Gastroesophageal sphincter (tissue), 4 donors: ENCODE data around the gene PRKG1. TPM values are rescaled to one million over a fixed set of nuclear protein-coding genes. Genes with fewer than 3 reads are reported as not detected.

ENCODE experiments used
- ATAC-seq: fragments of 150-250 bp; one replicate; pipeline ENCODE4 v1.9.1; 2016; ENCODE audit warnings: mild to moderate bottlenecking, moderate library complexity
- H3K27ac ChIP-seq, 4 donors: fragments of 200-600 bp; sonication (generic) in 3 of 4; 1 replicate in 3 of 4; 2 replicates in 1 of 4; pipeline ENCODE4 v1.5.1; 2016 to 2019
- H3K27me3 ChIP-seq: fragments of 200-600 bp; sonication (generic); one replicate; pipeline ENCODE4 v1.5.1; 2019
- H3K36me3 ChIP-seq, 2 donors: fragments of 200-600 bp; sonication (generic); one replicate each; pipeline ENCODE4 v1.5.1; 2019; ENCODE audit warnings: control low read depth in 1 of 2
- H3K4me1 ChIP-seq, 3 donors: fragments of 200-600 bp; sonication (generic); 1 replicate in 2 of 3; 2 replicates in 1 of 3; pipeline ENCODE4 v1.5.1; 2016 to 2019; ENCODE audit warnings: control low read depth in 2 of 3
- H3K4me3 ChIP-seq, 2 donors: fragments of 200-600 bp; sonication (generic); one replicate each; pipeline ENCODE4 v1.5.1; 2019; ENCODE audit warnings: mild to moderate bottlenecking in 1 of 2, moderate library complexity in 1 of 2
- H3K9me3 ChIP-seq, 3 donors: fragments of 200-600 bp; sonication (generic); one replicate each; pipeline ENCODE4 v1.5.1; 2017 to 2019; ENCODE audit warnings: control low read depth in 2 of 3
- EP300 ChIP-seq: sonication (generic); formaldehyde crosslinking; IDR thresholded peaks from one replicate; pipeline ENCODE4 v1.6.1; 2017; ENCODE audit warnings: antibody characterized with exemption, mild to moderate bottlenecking
- POLR2A ChIP-seq, 2 donors: fragments of 450-650 bp; IDR thresholded peaks; one replicate each; pipeline ENCODE4 v1.6.1; 2017; ENCODE audit warnings: antibody characterized with exemption in 2 of 2, mild to moderate bottlenecking in 2 of 2, moderate library complexity in 1 of 2
- POLR2AphosphoS5 ChIP-seq: sonication (generic); formaldehyde crosslinking; IDR thresholded peaks from one replicate; pipeline ENCODE4 v1.6.1; 2017; ENCODE audit warnings: antibody characterized with exemption
- WGBS, 2 donors: methylation state at CpG; one replicate each; pipeline ENCODE4 v1.1.5; 2018; ENCODE audit warnings: low coverage in 1 of 2; 5-methylcytosine and 5-hydroxymethylcytosine counted together
- total RNA-seq, 4 donors: library from RNA; depleted of rRNA; stranded (reverse); fragments of >200 nt; gene quantifications; one replicate each; pipeline ENCODE4 v1.1.0, GENCODE V29; 2016
- TF ChIP-seq, protein P1 (sequence below), 4 experiments: fragments of 200-600 bp in 2 of 4; fragments of 450-650 bp in 2 of 4; sonication (generic) in 1 of 4; IDR thresholded peaks; one replicate each; pipeline ENCODE4 v1.5.1; 2017 to 2019; ENCODE audit warnings: antibody characterized with exemption in 4 of 4, mild to moderate bottlenecking in 2 of 4, moderate library complexity in 2 of 4

The PRKG1 gene
- total RNA-seq, 4 donors from 2014 or later = 27.5 to 73.2 (median 39.2) TPM

DNA sequence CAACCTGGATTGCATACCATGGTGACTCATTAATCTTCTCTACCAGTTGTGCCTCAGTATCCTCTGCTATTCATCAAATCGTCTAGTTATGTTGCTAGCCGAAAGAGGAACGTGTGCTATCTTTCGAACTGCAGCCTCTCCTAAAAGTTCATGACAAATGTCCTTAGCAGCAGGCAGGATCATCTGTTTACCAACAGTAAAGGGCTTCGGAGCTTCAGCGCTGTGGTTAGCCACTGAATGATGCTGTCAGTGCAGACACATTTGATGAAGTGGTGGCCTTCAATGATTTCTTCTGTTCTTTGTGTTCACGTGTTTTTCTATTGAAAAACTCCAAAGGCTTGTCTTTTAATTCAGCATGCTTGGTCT lies 556.3 kb downstream of the PRKG1 start:
- no peak for ATAC-seq
- Histone ChIP-seq H3K27ac (no peak overlapping the region), H3K4me3 (no peak overlapping the region), H3K27me3 (no peaks in the 10 kb centered on the region), H3K9me3 (no peaks in the 10 kb centered on the region), H3K36me3 (no peaks in the 10 kb centered on the region), H3K4me1 (no peaks in the 10 kb centered on the region)
- WGBS, 2 donors = 83 to 93% methylated on average over 3 to 7 of the region's 7 CpGs
- TF ChIP-seq POLR2A (IDR thresholded peaks at IDR 0.05) (no peak), EP300 (no peak)

DNA sequence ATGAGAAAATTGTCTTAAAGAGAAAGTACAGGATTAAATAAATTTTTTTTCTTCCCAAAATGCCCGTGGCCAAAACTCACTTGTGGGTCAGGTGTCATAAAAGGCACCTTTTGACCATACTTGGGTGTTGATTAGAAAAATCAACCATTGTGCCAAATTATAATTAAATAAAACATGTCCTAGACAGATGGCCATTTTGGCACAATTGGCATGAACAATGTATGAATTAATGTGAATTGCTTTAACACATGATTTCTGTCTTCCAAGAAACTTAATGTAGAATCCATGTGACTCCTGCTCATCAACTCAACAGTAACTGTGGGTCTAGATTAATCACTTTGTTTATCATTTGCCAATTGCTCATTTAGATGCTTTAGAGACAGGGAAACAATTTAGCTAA lies 561.1 kb downstream of the PRKG1 start:
- ATAC-seq = no peak
- 85 to 100% methylated on average over 1 of the region's 1 CpG for WGBS, 2 donors
- no peak overlapping the region for H3K27ac ChIP-seq
- TF ChIP-seq POLR2A (IDR thresholded peaks at IDR 0.05) = no peak
- TF ChIP-seq, protein P1, sequence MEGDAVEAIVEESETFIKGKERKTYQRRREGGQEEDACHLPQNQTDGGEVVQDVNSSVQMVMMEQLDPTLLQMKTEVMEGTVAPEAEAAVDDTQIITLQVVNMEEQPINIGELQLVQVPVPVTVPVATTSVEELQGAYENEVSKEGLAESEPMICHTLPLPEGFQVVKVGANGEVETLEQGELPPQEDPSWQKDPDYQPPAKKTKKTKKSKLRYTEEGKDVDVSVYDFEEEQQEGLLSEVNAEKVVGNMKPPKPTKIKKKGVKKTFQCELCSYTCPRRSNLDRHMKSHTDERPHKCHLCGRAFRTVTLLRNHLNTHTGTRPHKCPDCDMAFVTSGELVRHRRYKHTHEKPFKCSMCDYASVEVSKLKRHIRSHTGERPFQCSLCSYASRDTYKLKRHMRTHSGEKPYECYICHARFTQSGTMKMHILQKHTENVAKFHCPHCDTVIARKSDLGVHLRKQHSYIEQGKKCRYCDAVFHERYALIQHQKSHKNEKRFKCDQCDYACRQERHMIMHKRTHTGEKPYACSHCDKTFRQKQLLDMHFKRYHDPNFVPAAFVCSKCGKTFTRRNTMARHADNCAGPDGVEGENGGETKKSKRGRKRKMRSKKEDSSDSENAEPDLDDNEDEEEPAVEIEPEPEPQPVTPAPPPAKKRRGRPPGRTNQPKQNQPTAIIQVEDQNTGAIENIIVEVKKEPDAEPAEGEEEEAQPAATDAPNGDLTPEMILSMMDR (IDR thresholded peaks at IDR 0.05) = no peak
- no peak for TF ChIP-seq POLR2AphosphoS5
- no peak for TF ChIP-seq EP300
- no peak overlapping the region for H3K4me3 ChIP-seq
- no peaks in the 10 kb centered on the region for H3K36me3 ChIP-seq
- H3K27me3 ChIP-seq = no peaks in the 10 kb centered on the region
- H3K4me1 ChIP-seq = no peaks in the 10 kb centered on the region
- no peaks in the 10 kb centered on the region for H3K9me3 ChIP-seq

DNA sequence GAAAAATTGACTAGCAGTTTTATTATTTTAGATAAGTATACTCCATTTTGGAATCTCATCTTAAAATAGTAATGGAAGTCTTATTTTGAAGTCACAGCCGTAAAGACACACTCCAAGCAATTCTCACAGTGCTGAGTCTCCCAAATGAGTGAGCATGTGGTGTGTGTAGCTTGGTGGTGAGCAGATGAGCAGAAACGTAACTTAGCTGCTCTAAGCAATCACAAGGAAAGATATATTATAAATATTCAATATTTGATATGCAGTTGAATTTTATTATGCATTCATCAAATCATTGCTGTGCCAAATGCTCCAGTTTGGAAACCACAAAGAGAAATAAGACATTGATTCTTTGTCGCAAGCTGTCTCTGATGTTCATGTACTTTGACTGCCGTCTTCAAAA lies 563.9 kb downstream of the PRKG1 start:
- 89 to 96% methylated on average over 4 of the region's 4 CpGs for WGBS, 2 donors

DNA sequence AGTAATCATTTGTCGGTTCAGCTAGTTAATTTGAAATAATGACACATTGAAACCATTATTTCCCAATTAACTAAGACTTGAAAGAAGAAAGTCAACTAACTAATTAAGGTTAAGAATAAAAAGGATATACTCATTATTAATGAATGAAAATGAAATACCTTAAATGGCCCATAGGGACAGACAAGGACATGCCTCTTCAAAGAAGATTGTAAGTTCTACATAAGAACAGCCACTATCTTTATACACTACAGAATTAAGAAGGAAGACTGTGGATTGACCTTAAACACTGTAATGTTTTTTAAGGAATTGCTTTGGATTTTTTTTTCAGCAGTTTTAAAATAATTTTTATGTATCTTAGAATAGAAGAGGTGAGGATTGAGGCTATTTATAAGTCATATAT lies 564.5 kb downstream of the PRKG1 start:
- H3K36me3 ChIP-seq = no peaks in the 10 kb centered on the region
- TF ChIP-seq POLR2AphosphoS5 (no peak), EP300 (no peak), POLR2A (IDR thresholded peaks at IDR 0.05) (no peak)
- TF ChIP-seq, protein P1 (IDR thresholded peaks at IDR 0.05) = peak in 1 of 4 experiments; percentile 11
- no peaks in the 10 kb centered on the region for H3K9me3 ChIP-seq
- no peak overlapping the region for H3K4me3 ChIP-seq
- no peaks in the 10 kb centered on the region for H3K4me1 ChIP-seq
- no peaks in the 10 kb centered on the region for H3K27me3 ChIP-seq
- WGBS, 2 donors = 67 to 88% methylated on average over 1 of the region's 1 CpG
- no peak overlapping the region for H3K27ac ChIP-seq
- no peak for ATAC-seq

More for the DNA sequence above, 563.9 kb downstream of the PRKG1 start:
- Histone ChIP-seq H3K4me3 (no peak overlapping the region), H3K36me3 (no peaks in the 10 kb centered on the region), H3K27me3 (no peaks in the 10 kb centered on the region), H3K9me3 (no peaks in the 10 kb centered on the region), H3K27ac (no peak overlapping the region), H3K4me1 (no peaks in the 10 kb centered on the region)
- ATAC-seq = no peak
- TF ChIP-seq, protein P1 (IDR thresholded peaks at IDR 0.05) = no peak
- TF ChIP-seq EP300 = no peak
- TF ChIP-seq POLR2A (IDR thresholded peaks at IDR 0.05) = no peak

DNA sequence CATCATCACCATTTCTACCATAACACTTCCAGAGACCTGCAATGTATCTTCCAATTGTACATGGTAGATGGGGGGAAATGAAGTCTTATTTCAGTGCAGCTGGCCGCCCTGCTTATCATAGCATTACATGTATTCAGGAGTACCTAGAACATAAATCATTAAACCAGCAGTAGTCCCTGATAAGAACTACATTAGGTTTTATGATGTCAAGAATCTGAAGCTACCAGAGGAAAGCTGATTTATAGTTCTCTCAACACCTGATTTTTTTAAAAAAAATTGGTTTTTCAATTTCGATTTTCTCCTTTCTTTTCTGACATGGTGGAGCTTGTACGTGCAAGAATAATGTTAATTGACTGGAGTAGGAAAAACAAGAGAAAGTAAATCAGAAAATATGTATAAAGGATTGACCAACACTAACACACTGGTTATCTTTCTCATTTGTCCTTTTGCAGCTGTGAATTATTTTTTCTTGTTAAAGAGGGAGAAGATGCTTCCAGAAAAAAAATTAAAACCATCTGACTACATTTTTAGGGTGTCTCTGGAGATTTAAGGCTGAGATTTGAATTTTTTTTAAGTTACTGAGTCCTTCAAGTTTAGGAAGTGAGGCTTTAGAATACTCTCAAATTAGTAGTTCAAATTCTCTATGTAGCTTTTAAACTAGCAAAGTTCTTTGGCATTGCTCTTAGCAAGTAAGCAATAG lies 566.0 kb downstream of the PRKG1 start:
- ATAC-seq = no peak
- TF ChIP-seq POLR2A (IDR thresholded peaks at IDR 0.05) = no peak
- no peak for TF ChIP-seq EP300
- Histone ChIP-seq H3K27me3 (no peaks in the 10 kb centered on the region), H3K27ac (no peak overlapping the region), H3K9me3 (no peaks in the 10 kb centered on the region), H3K4me1 (no peaks in the 10 kb centered on the region), H3K36me3 (no peaks in the 10 kb centered on the region), H3K4me3 (no peak overlapping the region)
- 84 to 89% methylated on average over 3 of the region's 3 CpGs for WGBS, 2 donors

DNA sequence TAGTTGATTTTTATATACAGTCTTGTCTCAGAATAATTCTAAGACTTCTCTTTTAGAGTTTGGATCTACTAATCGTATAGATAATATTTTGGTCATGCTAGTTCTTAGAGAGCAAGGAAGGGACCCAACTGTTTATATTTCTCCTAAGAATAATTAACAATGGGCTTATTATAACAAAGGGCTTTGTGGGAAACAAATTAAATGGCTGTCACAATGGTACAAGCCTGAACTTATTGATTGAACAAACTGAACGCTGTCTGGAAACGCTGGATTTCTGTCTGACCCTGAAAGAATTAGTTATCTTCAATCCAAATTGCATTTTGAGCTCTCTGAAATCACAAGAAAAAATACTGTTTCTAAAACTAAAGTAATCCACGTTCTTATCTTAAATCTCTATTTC lies 568.3 kb downstream of the PRKG1 start:
- no peak overlapping the region for H3K4me3 ChIP-seq
- H3K4me1 ChIP-seq = no peaks in the 10 kb centered on the region
- TF ChIP-seq POLR2AphosphoS5 (no peak), EP300 (no peak), POLR2A (IDR thresholded peaks at IDR 0.05) (no peak)
- TF ChIP-seq, protein P1 (IDR thresholded peaks at IDR 0.05) = no peak
- 55 to 73% methylated on average over 4 of the region's 4 CpGs for WGBS, 2 donors
- H3K36me3 ChIP-seq = no peaks in the 10 kb centered on the region
- no peak for ATAC-seq
- no peak overlapping the region for H3K27ac ChIP-seq
- no peaks in the 10 kb centered on the region for H3K27me3 ChIP-seq
- H3K9me3 ChIP-seq = no peaks in the 10 kb centered on the region
